GM21717 (cell line): ENCODE results near the gene RBM42.
"Not testable (repeated sequence)": the region's sequence is repeated elsewhere in the genome, so short reads cannot be mapped to it uniquely, and the experiment has no call there.

ENCODE experiments used
- ATAC-seq: cut with Tn5 transposase; IDR thresholded peaks from one replicate; pipeline ENCODE4 v1.9.1; 2021; ENCODE audit warnings: mild to moderate bottlenecking, moderate library complexity; ENCODE audit not compliant: unreplicated experiment

Gene RBM42

GRCh38 chr19:35648017-35648961 is 19.5 kb downstream of the RBM42 start, which contains the start of gene COX6B1:
COX6B1 (plus strand) TSS chr19:35648323; CDS start chr19:35651244, 2,921 bp downstream.
- ATAC-seq, result peak; percentile 48

- no peak for ATAC-seq
Measured at GRCh38 chr19:35650581-35650980, 21.7 kb downstream of the RBM42 start.

- ATAC-seq, result not testable (repeated sequence)
Measured at GRCh38 chr19:35654828-35655227, 26.0 kb downstream of the RBM42 start.

GRCh38 chr19:35655600-35655999 is 26.8 kb downstream of the RBM42 start:
- no peak for ATAC-seq

- ATAC-seq, result no peak
Measured at GRCh38 chr19:35656700-35657099, 27.9 kb downstream of the RBM42 start.

- no peak for ATAC-seq
Measured at GRCh38 chr19:35657904-35658700, 29.3 kb downstream of the RBM42 start.

GRCh38 chr19:35661995-35662340 is 33.1 kb downstream of the RBM42 start:
- no peak for ATAC-seq

- ATAC-seq, result no peak
Measured at GRCh38 chr19:35663981-35664380, 35.1 kb downstream of the RBM42 start.

GRCh38 chr19:35665157-35665556 is 36.3 kb downstream of the RBM42 start:
- ATAC-seq, result no peak

- no peak for ATAC-seq
Measured at GRCh38 chr19:35665604-35666003, 36.8 kb downstream of the RBM42 start.

- ATAC-seq, result no peak
Measured at GRCh38 chr19:35666251-35666913, 37.5 kb downstream of the RBM42 start, which contains the start of gene UPK1A. UPK1A (plus strand) TSS chr19:35666517; CDS start chr19:35666813, 296 bp downstream.

GRCh38 chr19:35669566-35669965 is 40.7 kb downstream of the RBM42 start:
- no peak for ATAC-seq

GRCh38 chr19:35669974-35670373 is 41.1 kb downstream of the RBM42 start:
- ATAC-seq, result no peak

- no peak for ATAC-seq
Measured at GRCh38 chr19:35670686-35671085, 41.9 kb downstream of the RBM42 start.

GRCh38 chr19:35671818-35672217 is 43.0 kb downstream of the RBM42 start:
- ATAC-seq, result no peak

- no peak for ATAC-seq
Measured at GRCh38 chr19:35673121-35673804, 44.4 kb downstream of the RBM42 start.

GRCh38 chr19:35675589-35676140 is 46.8 kb downstream of the RBM42 start:
- no peak for ATAC-seq
